OCI-M2 (cell line): ENCODE measurements around the gene CROCC2.

Experiments
- DNase-seq: peaks from one replicate; lab custom pipeline; 2025; ENCODE audit not compliant: unreplicated experiment; lab: John Stamatoyannopoulos, UW

The CROCC2 gene

DNA sequence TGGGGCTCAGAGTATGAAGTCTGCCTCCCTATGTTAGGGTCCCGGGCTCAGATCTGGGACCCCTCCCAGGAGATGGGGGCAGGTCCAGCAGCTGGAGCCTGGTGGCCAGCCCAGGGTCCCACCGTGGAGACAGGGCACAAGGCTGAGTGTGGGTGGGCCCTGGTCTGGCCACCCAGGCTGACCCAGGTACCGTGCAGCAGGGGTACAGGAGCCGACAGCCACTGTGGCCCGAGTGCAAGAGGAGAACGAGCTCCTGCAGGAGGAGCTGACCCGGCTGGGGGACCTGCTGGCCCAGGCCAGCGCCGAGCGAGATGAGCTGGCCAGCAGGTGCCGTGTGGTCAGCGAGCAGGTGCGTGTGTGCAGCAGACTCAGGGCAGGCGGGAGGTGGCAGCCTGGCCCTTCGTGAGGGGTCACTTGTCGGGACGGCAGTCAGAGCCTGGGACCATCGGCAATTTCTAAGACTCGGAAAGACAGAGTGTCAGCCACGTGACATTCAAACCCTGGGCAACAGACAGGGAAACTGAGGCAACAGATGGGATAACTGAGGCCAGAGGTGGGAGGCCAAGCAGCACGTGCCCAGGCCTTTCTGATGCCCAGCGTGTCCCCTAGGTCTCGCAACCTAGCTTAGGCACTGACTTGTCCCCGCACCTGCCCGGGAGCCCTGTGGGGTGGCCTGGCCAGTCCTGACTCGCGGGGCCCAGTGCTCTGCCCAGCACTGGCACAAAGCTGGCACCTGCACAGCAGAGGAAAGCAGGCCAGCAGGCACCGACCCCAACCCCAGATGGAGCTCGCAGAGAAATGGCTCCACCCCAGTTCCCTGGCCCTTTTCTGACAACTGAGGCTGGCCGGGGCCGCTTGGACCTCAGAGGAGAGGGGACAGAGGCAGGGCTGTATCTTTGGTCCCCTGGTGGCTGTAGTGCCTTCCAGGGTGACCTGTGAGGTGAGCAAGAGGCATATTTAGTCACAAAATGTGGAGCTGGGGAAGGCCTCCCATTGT lies 13.9 kb downstream of the CROCC2 start:
- no peak for DNase-seq

DNA sequence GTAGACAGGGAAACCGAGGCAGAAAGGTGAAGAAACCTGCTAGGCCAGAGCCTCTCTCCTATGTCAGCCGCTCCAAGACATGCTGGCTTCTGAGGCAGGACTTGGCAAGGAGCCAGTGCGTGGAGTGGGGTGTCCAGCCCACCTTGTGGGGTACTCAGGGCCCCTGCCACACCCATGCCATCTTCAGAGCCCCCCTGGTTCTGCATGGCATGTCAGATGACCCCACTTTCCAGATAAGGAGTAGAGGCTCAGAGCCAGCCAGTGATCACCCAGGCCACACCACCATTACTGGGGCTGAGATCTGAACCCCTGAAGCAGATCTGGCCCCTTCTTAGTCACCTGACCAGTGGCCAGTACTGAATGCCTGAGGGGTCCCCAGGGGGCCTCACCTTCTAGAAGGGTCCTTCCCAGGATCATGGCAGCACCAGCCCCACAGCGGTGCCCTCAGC lies 14.7 kb downstream of the CROCC2 start:
- DNase-seq, result no peak

DNA sequence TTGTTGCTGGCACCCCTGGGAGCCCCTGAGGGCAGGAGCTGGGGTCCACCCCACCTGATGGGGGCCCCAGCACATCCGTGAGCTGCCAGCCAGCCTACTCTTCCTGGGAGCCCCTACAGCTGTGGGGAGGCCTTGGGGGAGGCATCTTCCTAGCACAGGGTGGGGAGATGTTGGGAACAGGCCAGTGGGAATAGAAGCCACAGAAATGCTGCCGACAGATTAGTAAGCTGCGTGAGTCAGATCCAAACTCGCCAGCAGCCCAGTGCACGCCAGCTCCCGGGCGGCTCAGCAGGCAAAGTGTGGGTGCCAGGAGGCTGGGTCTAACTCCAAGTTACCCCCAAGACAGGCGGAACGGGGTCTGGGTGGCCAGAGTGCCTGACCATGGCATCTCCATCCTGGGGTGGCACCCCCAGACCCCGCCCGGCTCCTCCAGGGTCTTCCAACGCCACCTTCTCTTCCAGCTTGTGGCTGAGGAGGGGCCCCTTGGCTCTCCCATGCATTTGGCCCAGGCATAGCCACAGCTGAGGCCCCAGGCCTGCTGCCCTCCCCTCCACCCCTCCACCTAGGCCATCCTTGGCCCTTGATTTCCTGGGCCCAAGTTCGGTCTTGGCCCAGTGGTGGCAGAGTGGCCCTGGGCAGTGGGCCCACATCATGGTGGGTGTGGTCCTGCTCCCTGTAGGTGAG lies 15.3 kb downstream of the CROCC2 start:
- no peak for DNase-seq

DNA sequence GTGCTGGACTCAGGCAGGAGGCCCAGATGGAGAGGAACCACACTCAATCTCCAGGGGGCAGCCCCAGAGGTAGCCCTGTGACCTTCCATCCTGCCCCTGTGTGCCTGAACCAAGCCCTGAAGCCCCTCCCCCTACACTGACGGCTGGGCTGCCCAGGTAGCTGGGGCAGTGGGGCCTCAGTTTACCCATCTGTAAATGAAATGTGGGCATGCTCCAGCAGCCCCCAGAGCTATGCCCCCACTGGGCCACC lies 15.8 kb downstream of the CROCC2 start:
- DNase-seq, result no peak

DNA sequence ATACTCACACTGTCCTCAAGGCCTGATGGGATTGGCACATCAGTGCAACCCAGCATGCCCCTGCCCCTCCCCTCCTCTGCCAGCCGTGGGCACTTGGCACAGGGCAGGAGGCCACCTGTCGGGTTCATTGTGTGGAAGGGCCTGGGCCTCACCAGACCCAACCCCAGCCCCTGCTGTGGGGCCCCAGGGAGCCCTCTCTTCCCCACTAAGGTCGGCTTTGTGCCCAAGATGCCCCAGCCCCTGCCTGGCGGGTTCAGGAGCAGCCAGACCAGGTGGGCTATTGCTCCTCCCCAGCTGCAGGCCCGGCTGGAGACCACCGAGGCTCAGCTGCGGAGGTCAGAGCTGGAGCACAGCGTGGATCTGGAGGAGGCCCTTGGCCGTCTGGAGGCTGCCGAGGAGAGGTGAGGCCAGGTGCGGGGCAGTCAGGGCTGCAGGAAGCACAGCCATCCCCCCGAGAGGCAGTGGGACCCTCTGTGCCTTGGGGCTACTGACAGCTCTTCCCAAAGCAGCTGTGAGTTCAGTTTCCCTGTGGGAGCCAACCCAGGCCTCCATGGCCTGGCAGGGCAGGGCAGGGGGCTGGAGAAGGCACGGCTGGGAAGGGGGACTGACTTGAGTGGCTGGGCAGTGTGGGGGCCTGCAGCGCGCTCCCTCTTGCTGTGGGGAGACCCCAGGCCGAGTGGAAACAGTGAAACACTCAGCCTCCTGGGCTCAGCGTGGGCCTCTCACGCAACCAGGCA lies 16.3 kb downstream of the CROCC2 start:
- no peak for DNase-seq

DNA sequence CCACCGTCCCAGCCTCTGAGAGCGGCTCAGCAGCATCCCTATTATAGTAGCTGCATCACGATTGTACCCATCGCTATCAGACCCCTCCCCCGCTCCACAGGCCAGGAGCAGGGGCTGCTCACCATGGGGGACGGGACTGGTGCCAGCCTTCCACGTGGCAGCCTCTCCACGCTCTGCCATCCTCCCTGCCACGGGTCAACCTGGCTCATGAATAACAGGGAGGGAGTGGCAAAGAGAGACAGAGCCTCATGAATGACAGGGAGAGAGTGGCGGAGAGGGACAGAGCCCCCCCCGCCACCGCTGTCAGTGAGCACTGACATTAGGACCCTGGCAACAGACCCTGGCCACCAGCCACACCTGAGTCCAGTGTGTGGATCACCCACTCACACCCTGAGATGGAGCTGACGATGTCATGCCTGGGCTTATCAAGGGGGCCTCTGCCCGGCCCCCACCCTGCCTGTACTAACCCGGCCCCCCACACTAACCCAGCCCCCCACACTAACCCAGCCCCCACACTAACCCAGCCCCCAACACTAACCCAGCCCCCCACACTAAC lies 16.9 kb downstream of the CROCC2 start:
- no peak for DNase-seq

DNA sequence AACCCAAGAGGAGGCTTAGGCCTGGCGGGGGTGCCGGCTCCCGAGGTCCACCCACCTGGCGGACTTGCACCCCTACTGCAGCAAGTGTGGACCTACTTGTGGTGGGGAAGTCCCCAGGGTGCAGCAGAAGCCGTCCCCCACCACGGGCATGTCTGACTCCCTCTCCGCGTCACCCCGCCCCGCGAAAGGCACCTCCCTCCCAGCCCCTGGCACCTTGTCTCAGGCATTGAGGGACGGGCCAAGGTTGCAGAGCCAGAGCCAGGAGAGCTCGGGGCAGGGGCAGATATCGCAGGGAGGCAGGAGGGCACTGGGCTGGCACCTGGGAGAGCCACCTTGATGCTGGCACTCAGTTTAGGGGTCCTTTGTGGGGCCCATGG lies 19.0 kb downstream of the CROCC2 start:
- no peak for DNase-seq

DNA sequence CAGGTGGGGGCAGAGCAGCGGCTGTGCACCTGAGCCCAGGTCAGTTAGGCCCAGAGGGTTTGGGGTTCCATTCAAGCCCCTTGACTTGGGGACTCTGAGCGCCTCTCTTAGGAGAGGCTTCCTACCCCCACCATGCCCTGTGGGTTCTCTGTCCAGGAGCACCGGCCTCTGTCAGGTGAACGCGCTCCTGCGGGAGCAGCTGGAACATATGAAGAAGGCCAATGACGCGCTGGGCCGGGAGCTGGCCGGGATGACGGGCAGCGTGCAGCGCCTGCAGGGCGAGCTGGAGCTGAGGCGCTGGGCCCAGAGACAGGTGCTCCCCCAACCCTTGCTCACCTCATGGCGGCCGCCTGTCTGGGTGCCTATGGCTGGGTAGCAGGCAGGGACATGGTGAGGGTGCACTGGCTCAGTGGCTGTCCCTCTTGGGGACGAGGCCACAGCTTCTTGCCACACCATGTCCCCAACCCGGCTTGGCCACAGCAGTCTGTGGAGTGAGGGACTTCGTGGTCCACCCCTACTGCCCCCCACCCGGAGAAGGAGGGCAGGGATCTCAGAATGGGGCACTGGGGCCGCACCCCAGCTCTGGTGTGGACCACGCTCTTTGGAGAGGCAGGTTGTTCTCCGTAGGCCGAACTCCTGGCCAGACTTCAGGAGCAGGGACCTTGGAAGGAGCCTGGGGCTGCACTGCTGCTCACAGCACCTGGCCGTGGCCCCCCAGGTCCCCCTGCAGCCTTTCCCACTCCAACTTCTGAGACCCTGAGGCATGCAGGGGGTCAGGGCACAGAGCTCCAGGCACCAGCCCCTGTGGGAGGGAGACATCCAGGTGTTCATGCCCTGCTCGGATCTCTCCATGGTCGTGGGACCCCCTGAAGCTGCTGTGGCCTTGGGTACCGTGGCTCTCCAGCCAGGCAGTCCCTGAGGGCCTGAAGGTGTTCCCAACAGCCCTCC lies 19.7 kb downstream of the CROCC2 start:
- no peak for DNase-seq

DNA sequence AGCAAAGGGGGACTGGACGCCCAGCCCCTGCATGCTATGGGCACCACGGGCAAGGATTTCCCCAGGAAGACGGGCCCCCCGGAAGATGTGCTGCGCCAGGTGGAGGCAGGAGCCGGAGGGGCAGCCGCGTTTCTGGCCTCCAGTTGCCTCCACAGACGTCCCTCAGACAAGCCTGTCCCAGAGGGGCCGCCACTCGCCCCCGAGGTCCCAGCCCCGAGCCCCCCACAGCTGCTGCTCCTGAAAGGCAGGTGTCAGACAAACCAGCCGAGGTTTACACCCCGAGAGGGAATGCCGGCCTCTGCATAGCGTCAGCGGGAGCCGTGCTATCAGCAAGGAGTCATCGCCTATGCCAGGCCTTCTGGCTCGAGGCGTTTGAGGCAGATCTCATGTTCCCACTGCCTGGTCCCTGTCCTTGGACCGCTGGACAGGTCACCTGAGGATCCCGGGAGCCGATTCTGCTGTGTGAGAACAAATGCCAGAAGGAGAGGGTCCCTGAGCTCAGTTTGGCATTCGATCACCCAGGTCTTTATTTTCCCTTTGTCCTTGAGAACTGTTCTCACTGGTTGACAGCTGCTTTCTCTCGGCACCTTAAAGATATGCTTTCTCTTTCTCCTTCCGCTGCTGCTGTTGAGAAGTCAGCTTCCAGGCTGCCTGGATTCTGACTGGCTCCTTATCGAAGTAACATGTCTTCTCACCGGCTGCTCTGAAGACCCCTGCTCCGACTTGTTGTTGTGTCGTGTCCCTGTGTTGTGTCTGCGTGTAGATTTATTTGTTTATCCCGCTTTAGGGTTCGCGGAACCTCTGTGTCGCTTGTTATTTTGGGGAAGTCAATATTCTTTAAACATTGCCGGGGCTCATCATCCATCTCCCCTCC lies 20.6 kb downstream of the CROCC2 start:
- DNase-seq, result no peak

DNA sequence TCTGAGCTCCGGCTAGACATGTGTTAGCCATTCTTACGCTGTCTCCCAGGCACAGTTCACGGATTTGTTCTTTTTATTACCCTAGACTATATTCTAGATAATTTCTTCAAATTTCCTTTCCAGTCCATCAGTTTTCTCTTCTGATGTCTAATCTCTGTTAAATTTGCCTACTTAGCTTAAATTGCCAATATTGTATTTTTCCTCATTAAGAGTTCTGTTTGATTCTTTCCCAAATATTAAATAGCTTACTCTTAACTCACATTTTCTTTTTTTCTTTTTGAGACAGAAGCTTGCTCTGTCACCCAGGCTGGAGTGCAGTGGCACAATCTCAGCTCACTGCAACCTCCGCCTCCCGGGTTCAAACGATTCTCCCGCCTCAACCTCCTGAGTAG lies 21.2 kb downstream of the CROCC2 start:
- no peak for DNase-seq

DNA sequence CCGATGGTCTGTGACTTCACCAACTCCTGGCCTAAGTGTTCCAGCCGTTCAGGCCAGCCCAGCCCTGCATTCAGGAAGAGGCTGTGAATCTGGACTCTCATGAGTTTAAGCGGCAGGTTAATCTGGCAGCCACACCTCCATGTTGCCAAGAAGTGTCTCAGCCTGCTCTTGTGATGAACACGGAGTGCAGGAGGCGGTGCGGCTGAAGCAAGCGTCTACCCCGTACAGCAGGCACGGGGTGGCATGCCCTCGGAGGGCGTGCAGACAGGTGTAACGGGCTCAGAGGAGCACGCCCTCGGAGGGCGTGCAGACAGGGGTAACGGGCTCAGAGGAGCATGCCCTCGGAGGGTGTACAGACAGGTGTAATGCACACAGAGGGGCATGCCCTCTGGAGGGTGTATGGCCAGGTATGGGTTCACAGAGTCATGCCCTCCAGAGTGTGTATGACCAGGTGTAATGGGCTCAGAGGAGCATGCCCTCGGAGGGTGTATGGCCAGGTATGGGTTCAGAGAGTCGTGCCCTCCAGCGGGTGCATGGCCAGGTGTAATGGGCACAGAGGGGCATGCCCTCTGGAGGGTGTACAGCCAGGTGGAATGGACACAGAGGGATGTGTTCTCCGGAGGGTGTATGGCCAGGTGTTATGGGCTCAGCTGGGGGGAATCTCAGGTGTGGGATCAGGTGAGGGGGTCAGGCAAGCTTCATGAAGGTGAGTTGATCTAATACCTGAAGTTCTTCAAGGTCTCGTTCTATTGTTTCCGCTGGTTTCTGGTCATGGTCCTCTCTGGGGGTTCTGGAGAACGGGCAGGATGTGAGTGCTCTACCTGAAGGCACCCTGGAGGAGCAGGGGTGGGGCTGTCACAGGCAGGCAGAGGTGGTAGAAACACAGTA lies 22.6 kb downstream of the CROCC2 start:
- no peak for DNase-seq

DNA sequence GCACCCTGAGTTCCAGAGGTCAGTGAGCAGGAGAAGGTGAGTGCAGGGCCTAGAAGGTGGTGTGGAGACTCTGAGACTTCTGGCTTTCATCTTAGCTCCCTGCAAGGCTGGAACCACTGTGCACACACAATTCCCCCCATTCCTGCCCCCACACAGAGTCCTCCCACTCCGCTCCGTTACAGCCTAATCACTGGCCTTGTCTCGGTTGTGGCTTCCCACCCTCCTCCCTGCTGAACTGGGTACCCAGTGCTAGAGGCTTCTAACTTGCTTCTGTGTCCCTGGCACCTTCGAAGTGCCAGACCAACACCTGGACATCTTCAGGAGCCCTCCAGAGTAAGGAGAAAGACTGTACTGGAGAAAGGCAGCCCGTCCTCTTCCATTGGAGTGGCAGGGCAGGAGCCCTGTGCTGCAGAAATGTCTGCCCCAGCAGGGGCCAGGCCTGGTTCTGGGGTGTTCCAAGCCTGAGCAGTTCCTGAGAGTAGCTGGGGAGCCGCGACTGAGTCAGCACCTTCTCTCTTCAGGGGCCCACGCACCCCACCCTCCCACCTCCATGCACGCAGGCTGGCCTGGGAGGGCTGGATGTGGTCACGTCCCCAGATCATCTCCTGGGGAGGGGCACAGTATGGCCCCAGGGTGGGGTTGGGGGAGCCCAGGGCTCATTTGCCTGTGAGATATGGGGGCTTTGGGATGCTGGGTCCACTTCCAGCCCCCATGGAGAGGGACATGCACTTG lies 23.4 kb downstream of the CROCC2 start:
- DNase-seq, result no peak

DNA sequence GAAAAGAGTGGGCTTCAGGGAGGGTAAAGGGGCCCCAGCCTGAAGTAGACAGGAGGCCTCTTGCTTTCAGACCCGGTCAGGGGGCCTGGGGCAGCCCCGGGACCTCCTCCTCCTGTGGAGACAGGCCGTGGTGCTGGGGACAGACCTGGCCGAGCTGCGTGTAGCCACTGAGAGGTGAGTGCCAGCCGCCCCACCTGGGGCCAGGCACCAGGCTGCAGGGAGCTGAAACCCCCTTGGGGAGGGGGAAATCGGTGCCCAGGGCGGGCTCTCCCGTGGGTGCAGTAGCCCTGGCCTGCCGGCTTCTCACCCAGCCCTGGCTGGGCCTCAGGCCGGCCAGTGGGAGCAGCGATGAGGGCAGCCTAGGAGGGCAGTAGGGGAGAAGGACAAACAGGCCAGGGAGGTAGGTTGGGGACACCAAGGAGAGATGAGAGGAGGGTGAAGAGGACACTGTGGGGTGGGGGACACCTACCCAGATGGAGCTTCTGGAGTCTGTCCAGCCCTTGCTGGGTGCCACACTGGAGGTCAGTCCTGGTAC lies 24.0 kb downstream of the CROCC2 start:
- DNase-seq, result no peak

DNA sequence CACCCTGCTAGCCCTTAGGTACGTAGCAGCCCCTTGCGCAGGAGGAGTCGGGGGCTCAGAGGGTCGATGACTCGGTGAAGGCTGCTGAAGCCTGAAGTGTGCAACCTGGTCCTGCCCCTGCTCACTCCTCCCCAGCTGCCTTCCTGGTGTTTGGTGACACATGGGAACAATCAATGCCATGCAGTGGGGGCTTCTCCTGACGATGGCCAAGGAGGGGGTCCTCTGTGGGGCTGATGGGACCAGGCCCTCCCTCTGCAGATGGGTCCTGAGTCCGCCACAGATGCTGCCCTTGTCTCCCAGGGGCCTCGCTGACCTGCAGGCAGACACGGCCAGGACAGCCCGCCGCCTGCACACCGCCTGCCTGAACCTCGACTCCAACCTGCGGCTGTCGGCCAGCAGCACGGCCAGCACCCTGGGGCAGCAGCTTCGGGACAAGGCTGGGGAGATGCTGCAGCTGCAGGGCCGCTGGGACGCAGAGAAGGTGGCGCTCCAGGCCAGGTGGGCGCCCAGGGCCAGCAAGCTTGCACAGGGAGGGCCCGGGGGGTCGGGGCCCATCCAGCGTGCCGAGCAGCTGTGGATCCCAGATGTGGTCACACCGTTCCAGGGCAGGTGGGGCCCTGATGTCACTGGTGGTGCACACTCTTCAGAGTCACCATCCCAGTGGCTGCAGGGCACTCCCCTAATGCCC lies 24.6 kb downstream of the CROCC2 start:
- no peak for DNase-seq

DNA sequence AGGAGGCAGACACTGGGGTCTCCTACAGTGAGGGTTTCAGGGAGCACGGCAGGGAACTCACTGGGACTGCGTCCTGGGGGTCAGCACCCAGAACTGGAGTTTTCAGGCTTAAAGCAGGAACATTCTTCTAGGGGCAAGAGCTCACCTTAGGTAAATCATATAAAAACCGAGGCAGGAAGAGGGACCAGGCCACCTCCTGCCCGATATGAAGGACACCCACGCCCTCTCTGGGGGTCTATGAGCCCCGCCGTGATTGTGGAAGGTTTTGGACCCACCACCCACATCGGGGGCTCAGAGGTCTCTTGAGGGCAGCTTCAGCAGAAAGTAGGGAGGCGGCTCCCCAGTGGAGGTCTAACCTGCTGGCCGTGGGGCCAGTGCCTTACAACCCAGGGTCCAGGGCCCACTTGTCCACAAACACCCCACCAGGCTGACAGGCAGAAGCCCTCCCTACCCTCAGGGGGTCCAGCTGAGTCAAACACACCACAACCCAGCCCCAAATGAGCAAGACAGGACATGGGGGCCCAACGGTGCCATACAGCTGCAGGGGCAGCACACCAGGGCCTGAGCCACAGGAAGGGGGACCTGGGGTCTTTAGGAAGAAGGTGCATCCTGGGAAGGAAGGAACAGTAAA lies 25.3 kb downstream of the CROCC2 start:
- DNase-seq, result no peak

DNA sequence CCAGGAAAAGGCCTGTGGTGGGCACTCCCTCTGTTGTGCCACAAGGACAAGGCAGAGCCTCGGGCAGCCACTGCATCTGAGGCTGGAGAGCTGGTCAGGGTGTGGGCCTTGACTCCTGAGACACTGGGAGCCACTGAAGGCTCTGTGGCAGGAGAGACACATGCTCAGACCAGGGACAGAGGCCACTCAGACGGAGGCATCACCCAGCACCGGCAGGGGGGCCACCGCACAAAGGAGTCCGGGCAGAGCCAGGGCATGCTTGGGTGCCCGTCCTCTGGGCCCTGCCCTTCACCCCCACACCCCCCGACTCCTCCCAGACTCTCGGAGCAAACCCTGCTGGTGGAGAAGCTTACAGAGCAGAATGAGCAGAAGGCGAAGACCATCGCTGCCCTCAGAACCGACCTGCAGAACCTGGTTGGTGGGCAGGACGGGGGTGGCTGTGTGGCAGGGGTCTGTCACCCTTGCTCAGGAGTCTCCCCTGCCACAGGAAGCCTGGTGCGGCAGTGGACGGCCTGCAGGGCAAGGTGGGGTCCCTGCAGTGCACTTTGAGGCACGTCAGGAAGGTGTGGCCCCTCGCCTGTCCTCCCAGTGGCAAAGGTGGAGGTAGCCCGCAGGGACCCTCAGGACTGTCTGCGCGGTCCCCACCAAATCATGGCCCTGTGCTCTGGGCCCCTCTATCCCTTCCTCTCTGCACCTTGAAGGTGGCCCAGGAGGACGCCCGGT lies 26.0 kb downstream of the CROCC2 start:
- DNase-seq, result no peak
